ENCODE results near the gene PIEZO1.
A peak's percentile ranks its signal among the peaks of the same experiment; 100 is the strongest.
"Not testable (repeated sequence)": the region's sequence is repeated elsewhere in the genome, so short reads cannot be mapped to it uniquely, and the experiment has no call there.

Gene PIEZO1

GRCh38 chr16:88781140-88782077, 3.6 kb downstream of the PIEZO1 start:
- DNase-seq: peak; percentile 74

- DNase-seq: no peak
Measured at GRCh38 chr16:88780142-88781062, 4.6 kb downstream of the PIEZO1 start.

- DNase-seq: no peak
Measured at GRCh38 chr16:88779406-88780141, 5.4 kb downstream of the PIEZO1 start.

- DNase-seq: no peak
Measured at GRCh38 chr16:88778541-88779065, 6.4 kb downstream of the PIEZO1 start.

- DNase-seq: no peak
Measured at GRCh38 chr16:88778271-88778525, 6.8 kb downstream of the PIEZO1 start.

GRCh38 chr16:88777471-88778270, 7.3 kb downstream of the PIEZO1 start:
- DNase-seq: no peak

GRCh38 chr16:88775825-88776224, 9.2 kb downstream of the PIEZO1 start:
- DNase-seq: no peak

- DNase-seq: no peak
Measured at GRCh38 chr16:88774544-88775393, 10.3 kb downstream of the PIEZO1 start.

- peak in 1 of 2 donors; percentile 52 for DNase-seq
Measured at GRCh38 chr16:88773812-88774291, 11.2 kb downstream of the PIEZO1 start.

- no peak for DNase-seq
Measured at GRCh38 chr16:88772871-88773811, 11.9 kb downstream of the PIEZO1 start.

GRCh38 chr16:88771781-88772180, 13.2 kb downstream of the PIEZO1 start:
- not testable (repeated sequence) for DNase-seq

- no peak for DNase-seq
Measured at GRCh38 chr16:88771294-88771772, 13.7 kb downstream of the PIEZO1 start.

GRCh38 chr16:88770461-88771293, 14.3 kb downstream of the PIEZO1 start:
- DNase-seq: peak; percentile 30 to 61

GRCh38 chr16:88769617-88770460, 15.2 kb downstream of the PIEZO1 start:
- DNase-seq: peak; percentile 18 to 48

GRCh38 chr16:88768071-88768783, 16.8 kb downstream of the PIEZO1 start:
- no peak for DNase-seq

GRCh38 chr16:88767546-88768070, 17.4 kb downstream of the PIEZO1 start:
- no peak for DNase-seq

GRCh38 chr16:88766975-88767374, 18.0 kb downstream of the PIEZO1 start:
- DNase-seq: no peak
